ENCODE data around the gene GAB1. TPM values are rescaled to one million over a fixed set of nuclear protein-coding genes. Genes with fewer than 3 reads are reported as not detected.

The GAB1 gene
- total RNA-seq, 6 experiments from 2014 or later = 6.6 to 8.9 (median 6.9) TPM

- Mint-ChIP-seq H3K36me3 (ENCODE audit: low read depth) (peaks cover 7% of the 10 kb centered on the region), H3K27me3 (ENCODE audit: insufficient read depth) (no peaks in the 10 kb centered on the region), H3K4me1 (ENCODE audit: low read depth) (peaks cover 19% of the 10 kb centered on the region), H3K9me3 (no peaks in the 10 kb centered on the region), H3K4me3 (no peak overlapping the region), H3K27ac (no peak overlapping the region)
- no peak for DNase-seq
- no peak for TF ChIP-seq CTCF (IDR thresholded peaks at IDR 0.05)
Measured at GRCh38 chr4:143437937-143438336, 101.3 kb downstream of the GAB1 start.

GRCh38 chr4:143438710-143439109, 102.0 kb downstream of the GAB1 start:
- DNase-seq = no peak
- Mint-ChIP-seq H3K36me3 (ENCODE audit: low read depth) (peaks cover 7% of the 10 kb centered on the region), H3K4me1 (ENCODE audit: low read depth) (peaks cover 19% of the 10 kb centered on the region), H3K9me3 (no peaks in the 10 kb centered on the region), H3K27ac (no peak overlapping the region), H3K4me3 (no peak overlapping the region), H3K27me3 (ENCODE audit: insufficient read depth) (no peaks in the 10 kb centered on the region)
- no peak for TF ChIP-seq CTCF (IDR thresholded peaks at IDR 0.05)

GRCh38 chr4:143441109-143441508, 104.4 kb downstream of the GAB1 start:
- H3K4me3 Mint-ChIP-seq = no peak overlapping the region
- DNase-seq = no peak
- no peak overlapping the region for H3K27ac Mint-ChIP-seq
- no peak for TF ChIP-seq CTCF (IDR thresholded peaks at IDR 0.05)
- H3K9me3 Mint-ChIP-seq = no peaks in the 10 kb centered on the region
- H3K27me3 Mint-ChIP-seq (ENCODE audit: insufficient read depth) = no peaks in the 10 kb centered on the region
- peaks cover 12% of the 10 kb centered on the region for H3K4me1 Mint-ChIP-seq (ENCODE audit: low read depth)
- H3K36me3 Mint-ChIP-seq (ENCODE audit: low read depth) = peaks cover 13% of the 10 kb centered on the region

DNA sequence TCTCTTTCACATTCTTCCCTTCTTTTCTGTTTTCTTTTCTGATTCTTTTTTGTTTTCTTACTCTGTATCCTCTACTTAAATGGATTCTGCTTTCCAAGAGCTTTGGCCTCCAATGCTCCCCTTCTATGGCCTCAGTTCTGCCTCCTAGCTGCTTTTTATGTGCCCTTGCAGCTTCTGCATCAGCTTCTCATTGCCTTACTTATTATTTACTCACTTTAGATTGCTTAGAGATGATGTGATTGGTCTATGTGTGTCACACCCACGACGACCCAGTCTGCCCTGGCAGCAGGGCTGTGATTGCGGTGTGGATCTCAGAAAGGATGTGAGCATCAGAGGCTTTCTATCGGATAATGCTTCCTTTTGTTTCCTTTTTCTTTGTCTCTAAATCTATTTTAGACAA, 105.0 kb downstream of the GAB1 start:
- no peaks in the 10 kb centered on the region for H3K27me3 Mint-ChIP-seq (ENCODE audit: insufficient read depth)
- H3K4me1 Mint-ChIP-seq (ENCODE audit: low read depth) = peaks cover 12% of the 10 kb centered on the region
- no peak for DNase-seq
- H3K36me3 Mint-ChIP-seq (ENCODE audit: low read depth) = peaks cover 13% of the 10 kb centered on the region
- H3K4me3 Mint-ChIP-seq = no peak overlapping the region
- no peaks in the 10 kb centered on the region for H3K9me3 Mint-ChIP-seq
- no peak overlapping the region for H3K27ac Mint-ChIP-seq
- no peak for TF ChIP-seq CTCF (IDR thresholded peaks at IDR 0.05)

DNA sequence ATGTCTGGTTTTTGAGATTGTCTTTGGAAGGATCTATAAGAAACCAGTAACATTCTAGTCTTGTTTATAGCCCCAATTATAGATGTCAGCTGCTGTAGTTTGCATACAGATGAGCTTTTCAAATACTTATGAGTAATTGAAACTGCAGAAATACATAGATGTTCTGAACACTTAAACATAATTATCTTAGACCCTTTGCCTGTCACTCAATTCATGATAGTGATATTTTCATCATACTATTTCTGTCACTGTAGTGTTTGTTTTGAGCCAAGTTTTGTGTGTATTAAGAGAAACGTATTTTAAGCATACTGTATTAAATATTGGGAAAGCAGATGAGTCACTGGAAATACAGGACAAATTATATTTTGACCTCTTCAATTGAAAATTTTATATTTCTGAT, 107.1 kb downstream of the GAB1 start:
- DNase-seq = no peak
- H3K27ac Mint-ChIP-seq = no peak overlapping the region
- H3K4me1 Mint-ChIP-seq (ENCODE audit: low read depth) = peaks cover 4% of the 10 kb centered on the region
- no peak overlapping the region for H3K4me3 Mint-ChIP-seq
- H3K27me3 Mint-ChIP-seq (ENCODE audit: insufficient read depth) = no peaks in the 10 kb centered on the region
- no peaks in the 10 kb centered on the region for H3K9me3 Mint-ChIP-seq
- H3K36me3 Mint-ChIP-seq (ENCODE audit: low read depth) = peaks cover 6% of the 10 kb centered on the region; the same call in 1 of the 2 replicates
- TF ChIP-seq CTCF (IDR thresholded peaks at IDR 0.05) = no peak

DNA sequence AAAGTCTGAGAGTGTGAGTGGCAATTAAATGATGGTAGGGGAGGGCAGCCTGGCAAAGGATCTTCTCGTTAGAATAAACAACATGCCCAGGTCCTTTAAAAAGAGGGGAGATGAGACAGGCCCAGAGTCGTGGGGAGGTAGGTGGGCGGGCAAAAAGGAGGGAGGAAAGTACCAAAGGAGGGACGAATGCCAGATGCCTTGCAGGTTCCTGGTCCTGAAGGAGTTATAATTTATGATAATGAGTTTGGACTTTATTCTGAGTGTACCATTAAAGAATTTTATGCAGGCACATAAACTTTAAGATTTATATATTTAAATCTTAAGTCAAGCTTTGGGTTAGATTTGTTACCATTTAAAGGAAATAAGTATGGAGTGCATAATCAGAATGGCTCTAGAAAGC, 114.5 kb downstream of the GAB1 start:
- H3K4me1 Mint-ChIP-seq (ENCODE audit: low read depth) = no peaks in the 10 kb centered on the region
- H3K27me3 Mint-ChIP-seq (ENCODE audit: insufficient read depth) = no peaks in the 10 kb centered on the region
- no peak for DNase-seq
- H3K4me3 Mint-ChIP-seq = no peak overlapping the region
- no peaks in the 10 kb centered on the region for H3K9me3 Mint-ChIP-seq
- no peaks in the 10 kb centered on the region for H3K36me3 Mint-ChIP-seq (ENCODE audit: low read depth)
- no peak for TF ChIP-seq CTCF (IDR thresholded peaks at IDR 0.05)
- H3K27ac Mint-ChIP-seq = no peak overlapping the region

Data from HFFc6 (cell line).